ENCODE data around the gene NT5DC4. TPM values are rescaled to one million over a fixed set of nuclear protein-coding genes. Genes with fewer than 3 reads are reported as not detected.

The NT5DC4 gene
- total and polyA plus RNA-seq, 2 experiments from 2014 or later = not detected

GRCh38 chr2:112684415-112684775 is 36.4 kb upstream of the NT5DC4 start:
- WGBS, 2 experiments (ENCODE audit: low coverage in 1 of 2, low lambda C conversion rate in 2 of 2, missing lambda C conversion rate in 2 of 2) = 63 to 66% methylated on average over 3 of the region's 3 CpGs
- DNase-seq = no peak

GRCh38 chr2:112685271-112685884 is 35.4 kb upstream of the NT5DC4 start:
- Histone ChIP-seq H4K20me1 (ENCODE audit: insufficient read depth) (no peaks in the 10 kb centered on the region), H3K4me3 (no peak overlapping the region), H3K9ac (no peak overlapping the region), H3K27ac (no peak overlapping the region), H3K36me3 (ENCODE audit: low read depth) (no peaks in the 10 kb centered on the region), H3K9me3 (ENCODE audit: low read depth) (no peaks in the 10 kb centered on the region), H3F3A (ENCODE audit: insufficient read depth) (no peaks in the 10 kb centered on the region), H3K27me3 (replicated peaks; ENCODE audit: insufficient read depth) (no peaks in the 10 kb centered on the region), H3K4me1 (ENCODE audit: insufficient read depth) (peaks cover 6% of the 10 kb centered on the region), H3K4me2 (ENCODE audit: unreplicated experiment) (no peak overlapping the region), H3K79me2 (ENCODE audit: insufficient read depth) (no peaks in the 10 kb centered on the region), H3K9me2 (ENCODE audit: insufficient read depth) (no peaks in the 10 kb centered on the region), H2AFZ (no peak overlapping the region)
- WGBS, 2 experiments (ENCODE audit: low coverage in 1 of 2, low lambda C conversion rate in 2 of 2, missing lambda C conversion rate in 2 of 2) = 97 to 99% methylated on average over 4 of the region's 4 CpGs
- no peak for TF ChIP-seq EZH2 (IDR thresholded peaks at IDR 0.05; ENCODE audit: insufficient read depth, poor library complexity, severe bottlenecking)
- TF ChIP-seq EZH2phosphoT487 (IDR thresholded peaks at IDR 0.05; ENCODE audit: insufficient read depth, low read depth) = no peak
- in situ Hi-C loops (cut with MboI) = no loop called here
- DNase-seq = no peak

More at GRCh38 chr2:112684415-112684775, 36.4 kb upstream of the NT5DC4 start:
- H3F3A ChIP-seq (ENCODE audit: insufficient read depth) = peaks cover 5% of the 10 kb centered on the region; the same call in 1 of the 2 replicates
- H3K36me3 ChIP-seq (ENCODE audit: low read depth) = no peaks in the 10 kb centered on the region
- H3K27me3 ChIP-seq (replicated peaks; ENCODE audit: insufficient read depth) = no peaks in the 10 kb centered on the region
- H3K4me2 ChIP-seq (ENCODE audit: unreplicated experiment) = no peak overlapping the region
- no peaks in the 10 kb centered on the region for H3K9me3 ChIP-seq (ENCODE audit: low read depth)
- no peaks in the 10 kb centered on the region for H3K9me2 ChIP-seq (ENCODE audit: insufficient read depth)
- in situ Hi-C loops (cut with MboI) = no loop called here
- H2AFZ ChIP-seq = no peak overlapping the region
- H3K27ac ChIP-seq = no peak overlapping the region
- H3K4me1 ChIP-seq (ENCODE audit: insufficient read depth) = peaks cover 16% of the 10 kb centered on the region
- H3K9ac ChIP-seq = no peak overlapping the region
- H4K20me1 ChIP-seq (ENCODE audit: insufficient read depth) = no peaks in the 10 kb centered on the region
- no peak for TF ChIP-seq EZH2phosphoT487 (IDR thresholded peaks at IDR 0.05; ENCODE audit: insufficient read depth, low read depth)
- no peak for TF ChIP-seq EZH2 (IDR thresholded peaks at IDR 0.05; ENCODE audit: insufficient read depth, poor library complexity, severe bottlenecking)
- H3K79me2 ChIP-seq (ENCODE audit: insufficient read depth) = no peaks in the 10 kb centered on the region
- no peak overlapping the region for H3K4me3 ChIP-seq

- TF ChIP-seq EZH2 (IDR thresholded peaks at IDR 0.05; ENCODE audit: insufficient read depth, poor library complexity, severe bottlenecking) (no peak), EZH2phosphoT487 (IDR thresholded peaks at IDR 0.05; ENCODE audit: insufficient read depth, low read depth) (no peak)
- Histone ChIP-seq H3K27ac (no peak overlapping the region), H3K79me2 (ENCODE audit: insufficient read depth) (no peaks in the 10 kb centered on the region), H2AFZ (no peak overlapping the region), H3K4me2 (ENCODE audit: unreplicated experiment) (no peak overlapping the region), H3K9me3 (ENCODE audit: low read depth) (no peaks in the 10 kb centered on the region), H3K4me3 (no peak overlapping the region), H3K9me2 (ENCODE audit: insufficient read depth) (no peaks in the 10 kb centered on the region), H3K4me1 (ENCODE audit: insufficient read depth) (peaks cover 6% of the 10 kb centered on the region), H3K36me3 (ENCODE audit: low read depth) (no peaks in the 10 kb centered on the region), H3K9ac (no peak overlapping the region), H4K20me1 (ENCODE audit: insufficient read depth) (no peaks in the 10 kb centered on the region), H3F3A (ENCODE audit: insufficient read depth) (peaks cover 5% of the 10 kb centered on the region), H3K27me3 (replicated peaks; ENCODE audit: insufficient read depth) (no peaks in the 10 kb centered on the region)
- WGBS, 2 experiments (ENCODE audit: low coverage in 1 of 2, low lambda C conversion rate in 2 of 2, missing lambda C conversion rate in 2 of 2) = 82% methylated on average over 15 of the region's 15 CpGs
- DNase-seq = no peak
- in situ Hi-C loops (cut with MboI) = no loop called here
These were observed 34.2 kb upstream of the NT5DC4 start for GRCh38 chr2:112686348-112687217.

- Histone ChIP-seq H3K79me2 (ENCODE audit: insufficient read depth) (no peaks in the 10 kb centered on the region), H3K9me3 (ENCODE audit: low read depth) (no peaks in the 10 kb centered on the region), H3K9ac (no peak overlapping the region), H3K4me3 (no peak overlapping the region), H4K20me1 (ENCODE audit: insufficient read depth) (no peaks in the 10 kb centered on the region), H2AFZ (no peak overlapping the region), H3K4me1 (ENCODE audit: insufficient read depth) (peaks cover 15% of the 10 kb centered on the region), H3K27me3 (replicated peaks; ENCODE audit: insufficient read depth) (no peaks in the 10 kb centered on the region), H3K27ac (no peak overlapping the region), H3K36me3 (ENCODE audit: low read depth) (no peaks in the 10 kb centered on the region), H3K9me2 (ENCODE audit: insufficient read depth) (no peaks in the 10 kb centered on the region), H3F3A (ENCODE audit: insufficient read depth) (peaks cover 13% of the 10 kb centered on the region), H3K4me2 (ENCODE audit: unreplicated experiment) (no peak overlapping the region)
- in situ Hi-C loops (cut with MboI) = no loop called here
- no peak for DNase-seq
- TF ChIP-seq EZH2phosphoT487 (IDR thresholded peaks at IDR 0.05; ENCODE audit: insufficient read depth, low read depth) (no peak), EZH2 (IDR thresholded peaks at IDR 0.05; ENCODE audit: insufficient read depth, poor library complexity, severe bottlenecking) (no peak)
- 80 to 83% methylated on average over 6 of the region's 6 CpGs for WGBS, 2 experiments (ENCODE audit: low coverage in 1 of 2, low lambda C conversion rate in 2 of 2, missing lambda C conversion rate in 2 of 2)
These were observed 33.3 kb upstream of the NT5DC4 start for GRCh38 chr2:112687522-112687921.

All from GM23248 (cell line).